Measurements from ENCODE around the gene ITGB3BP. TPM values are rescaled to one million over a fixed set of nuclear protein-coding genes. Genes with fewer than 3 reads are reported as not detected.

ITGB3BP gene
- total and polyA plus RNA-seq, 2 of the 13 experiments (the other 11 are each of a cell fraction or from before 2014, with no cell fraction given) = 19.0 to 46.5 TPM

DNA sequence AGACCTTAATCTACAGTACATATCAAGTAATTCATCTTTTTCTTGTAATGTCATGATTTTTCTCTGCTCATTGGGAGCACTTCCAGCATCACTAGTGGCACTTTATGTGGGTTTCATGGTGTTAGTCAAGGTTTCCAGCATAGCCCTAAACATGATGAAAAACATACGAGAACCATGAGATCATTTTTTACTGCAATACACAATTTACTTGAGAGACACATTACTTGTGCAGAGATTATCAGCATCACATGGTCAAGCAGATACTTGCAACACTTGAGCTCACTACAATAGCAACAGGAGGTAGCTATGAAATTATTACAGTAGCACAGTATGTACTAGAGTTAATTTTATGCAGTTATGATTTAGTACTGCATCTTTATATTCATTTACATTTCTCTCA, 36.4 kb downstream of the ITGB3BP start (continued):
- TF ChIP-seq NR2F2 (IDR thresholded peaks at IDR 0.05; ENCODE audit: borderline replicate concordance, low read depth) = no peak
- TF ChIP-seq SP140L (CRISPR knock-in tag; IDR thresholded peaks at IDR 0.05; ENCODE audit: borderline replicate concordance) = no peak
- no peak for TF ChIP-seq SRSF1 (optimal IDR thresholded peaks at IDR 0.05; ENCODE audit: low read depth, low read length)
- no peak for TF ChIP-seq ZSCAN20 (CRISPR knock-in tag; IDR thresholded peaks at IDR 0.05; ENCODE audit: borderline replicate concordance)

DNA sequence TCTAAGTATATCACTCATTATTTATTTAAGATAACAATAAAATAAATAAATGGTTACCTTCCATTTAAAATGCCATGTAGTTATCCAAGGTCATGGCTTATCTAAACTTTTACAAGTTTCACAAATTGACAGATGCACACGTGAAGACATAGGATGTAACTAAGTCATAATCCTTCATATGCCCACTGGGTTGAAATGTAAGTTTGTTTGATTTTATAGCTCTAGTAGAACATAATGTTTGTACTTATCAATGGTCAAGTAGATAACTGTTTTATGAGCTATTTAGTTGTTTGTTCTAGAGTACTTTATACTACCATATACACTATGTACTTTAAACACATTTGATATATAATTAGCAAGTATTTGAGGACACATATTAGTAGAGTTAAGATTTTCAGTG, 43.0 kb downstream of the ITGB3BP start:
- no TSS peak for BruUV-seq (replicated peaks)
- Histone ChIP-seq H4K20me1 (ENCODE audit: insufficient read depth, low read length) (no peaks in the 10 kb centered on the region), H3K27ac (ENCODE audit: extremely low read length, insufficient read depth, low read length) (no peak overlapping the region), H3K79me2 (ENCODE audit: insufficient read depth, low read length) (no peaks in the 10 kb centered on the region), H3K9me3 (ENCODE audit: low read length) (no peaks in the 10 kb centered on the region), H3K27me3 (ENCODE audit: control insufficient read depth in 1 of 2, insufficient read depth in 2 of 2, low read length in 2 of 2) (no peaks in the 10 kb centered on the region), H2AFZ (ENCODE audit: low read length) (no peak overlapping the region), H3K4me1 (ENCODE audit: insufficient read depth, low read length) (no peaks in the 10 kb centered on the region), H3K4me2 (ENCODE audit: low read depth, low read length) (no peak overlapping the region), H3K4me3 (replicated peaks in 1 of 3; ENCODE audit: insufficient read depth in 1 of 3, low read depth in 2 of 3, low read length in 3 of 3) (no peak overlapping the region), H3K36me3 (replicated peaks in 1 of 2; ENCODE audit: control insufficient read depth in 1 of 2, insufficient read depth in 2 of 2, low read length in 2 of 2) (peaks cover 0 to 3% of the 10 kb centered on the region in 2 experiments; a peak in 1 of 5 replicates), H3K9ac (ENCODE audit: insufficient read depth, low read depth, low read length) (no peak overlapping the region)
- ChIA-PET CTCF (ENCODE audit: low intra/inter-chr PET ratio, low total read pairs) (no interaction called here), POLR2A (no interaction called here)
- ATAC-seq (no peak), DNase-seq (ENCODE audit: low spot score) (no peak), FAIRE-seq (no peak)
- intact Hi-C loops (cut with micrococcal nuclease; ENCODE audit: unreplicated experiment) (no loop called here), in situ Hi-C loops (cut with HindIII; ENCODE audit: extremely low pct_ligation_motif_present, low pct_unique_long_range_greater_than_20kb) (no loop called here)
- WGBS (ENCODE audit: low lambda C conversion rate) = 87% methylated on average over 1 of the region's 1 CpG
- TF ChIP-seq, protein P1, sequence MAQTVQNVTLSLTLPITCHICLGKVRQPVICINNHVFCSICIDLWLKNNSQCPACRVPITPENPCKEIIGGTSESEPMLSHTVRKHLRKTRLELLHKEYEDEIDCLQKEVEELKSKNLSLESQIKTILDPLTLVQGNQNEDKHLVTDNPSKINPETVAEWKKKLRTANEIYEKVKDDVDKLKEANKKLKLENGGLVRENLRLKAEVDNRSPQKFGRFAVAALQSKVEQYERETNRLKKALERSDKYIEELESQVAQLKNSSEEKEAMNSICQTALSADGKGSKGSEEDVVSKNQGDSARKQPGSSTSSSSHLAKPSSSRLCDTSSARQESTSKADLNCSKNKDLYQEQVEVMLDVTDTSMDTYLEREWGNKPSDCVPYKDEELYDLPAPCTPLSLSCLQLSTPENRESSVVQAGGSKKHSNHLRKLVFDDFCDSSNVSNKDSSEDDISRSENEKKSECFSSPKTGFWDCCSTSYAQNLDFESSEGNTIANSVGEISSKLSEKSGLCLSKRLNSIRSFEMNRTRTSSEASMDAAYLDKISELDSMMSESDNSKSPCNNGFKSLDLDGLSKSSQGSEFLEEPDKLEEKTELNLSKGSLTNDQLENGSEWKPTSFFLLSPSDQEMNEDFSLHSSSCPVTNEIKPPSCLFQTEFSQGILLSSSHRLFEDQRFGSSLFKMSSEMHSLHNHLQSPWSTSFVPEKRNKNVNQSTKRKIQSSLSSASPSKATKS (CRISPR knock-in tag; IDR thresholded peaks at IDR 0.05) = no peak
- TF ChIP-seq ESRRA (CRISPR knock-in tag; IDR thresholded peaks at IDR 0.05; ENCODE audit: low read depth) (no peak), SIN3A (IDR thresholded peaks at IDR 0.05; ENCODE audit: borderline replicate concordance, low read depth, low read length) (no peak), HNF4G (IDR thresholded peaks at IDR 0.05; ENCODE audit: borderline replicate concordance, low read depth, low read length) (no peak), HNF4G (CRISPR knock-in tag; IDR thresholded peaks at IDR 0.05; ENCODE audit: borderline replicate concordance, low read depth) (no peak), SRSF9 (IDR thresholded peaks at IDR 0.05; ENCODE audit: borderline replicate concordance, insufficient read depth, low read depth, low read length, poor library complexity, severe bottlenecking) (no peak), FLYWCH1 (CRISPR knock-in tag; IDR thresholded peaks at IDR 0.05) (no peak), ZNF207 (IDR thresholded peaks at IDR 0.05; ENCODE audit: borderline replicate concordance) (no peak)
- TF ChIP-seq, protein P2, sequence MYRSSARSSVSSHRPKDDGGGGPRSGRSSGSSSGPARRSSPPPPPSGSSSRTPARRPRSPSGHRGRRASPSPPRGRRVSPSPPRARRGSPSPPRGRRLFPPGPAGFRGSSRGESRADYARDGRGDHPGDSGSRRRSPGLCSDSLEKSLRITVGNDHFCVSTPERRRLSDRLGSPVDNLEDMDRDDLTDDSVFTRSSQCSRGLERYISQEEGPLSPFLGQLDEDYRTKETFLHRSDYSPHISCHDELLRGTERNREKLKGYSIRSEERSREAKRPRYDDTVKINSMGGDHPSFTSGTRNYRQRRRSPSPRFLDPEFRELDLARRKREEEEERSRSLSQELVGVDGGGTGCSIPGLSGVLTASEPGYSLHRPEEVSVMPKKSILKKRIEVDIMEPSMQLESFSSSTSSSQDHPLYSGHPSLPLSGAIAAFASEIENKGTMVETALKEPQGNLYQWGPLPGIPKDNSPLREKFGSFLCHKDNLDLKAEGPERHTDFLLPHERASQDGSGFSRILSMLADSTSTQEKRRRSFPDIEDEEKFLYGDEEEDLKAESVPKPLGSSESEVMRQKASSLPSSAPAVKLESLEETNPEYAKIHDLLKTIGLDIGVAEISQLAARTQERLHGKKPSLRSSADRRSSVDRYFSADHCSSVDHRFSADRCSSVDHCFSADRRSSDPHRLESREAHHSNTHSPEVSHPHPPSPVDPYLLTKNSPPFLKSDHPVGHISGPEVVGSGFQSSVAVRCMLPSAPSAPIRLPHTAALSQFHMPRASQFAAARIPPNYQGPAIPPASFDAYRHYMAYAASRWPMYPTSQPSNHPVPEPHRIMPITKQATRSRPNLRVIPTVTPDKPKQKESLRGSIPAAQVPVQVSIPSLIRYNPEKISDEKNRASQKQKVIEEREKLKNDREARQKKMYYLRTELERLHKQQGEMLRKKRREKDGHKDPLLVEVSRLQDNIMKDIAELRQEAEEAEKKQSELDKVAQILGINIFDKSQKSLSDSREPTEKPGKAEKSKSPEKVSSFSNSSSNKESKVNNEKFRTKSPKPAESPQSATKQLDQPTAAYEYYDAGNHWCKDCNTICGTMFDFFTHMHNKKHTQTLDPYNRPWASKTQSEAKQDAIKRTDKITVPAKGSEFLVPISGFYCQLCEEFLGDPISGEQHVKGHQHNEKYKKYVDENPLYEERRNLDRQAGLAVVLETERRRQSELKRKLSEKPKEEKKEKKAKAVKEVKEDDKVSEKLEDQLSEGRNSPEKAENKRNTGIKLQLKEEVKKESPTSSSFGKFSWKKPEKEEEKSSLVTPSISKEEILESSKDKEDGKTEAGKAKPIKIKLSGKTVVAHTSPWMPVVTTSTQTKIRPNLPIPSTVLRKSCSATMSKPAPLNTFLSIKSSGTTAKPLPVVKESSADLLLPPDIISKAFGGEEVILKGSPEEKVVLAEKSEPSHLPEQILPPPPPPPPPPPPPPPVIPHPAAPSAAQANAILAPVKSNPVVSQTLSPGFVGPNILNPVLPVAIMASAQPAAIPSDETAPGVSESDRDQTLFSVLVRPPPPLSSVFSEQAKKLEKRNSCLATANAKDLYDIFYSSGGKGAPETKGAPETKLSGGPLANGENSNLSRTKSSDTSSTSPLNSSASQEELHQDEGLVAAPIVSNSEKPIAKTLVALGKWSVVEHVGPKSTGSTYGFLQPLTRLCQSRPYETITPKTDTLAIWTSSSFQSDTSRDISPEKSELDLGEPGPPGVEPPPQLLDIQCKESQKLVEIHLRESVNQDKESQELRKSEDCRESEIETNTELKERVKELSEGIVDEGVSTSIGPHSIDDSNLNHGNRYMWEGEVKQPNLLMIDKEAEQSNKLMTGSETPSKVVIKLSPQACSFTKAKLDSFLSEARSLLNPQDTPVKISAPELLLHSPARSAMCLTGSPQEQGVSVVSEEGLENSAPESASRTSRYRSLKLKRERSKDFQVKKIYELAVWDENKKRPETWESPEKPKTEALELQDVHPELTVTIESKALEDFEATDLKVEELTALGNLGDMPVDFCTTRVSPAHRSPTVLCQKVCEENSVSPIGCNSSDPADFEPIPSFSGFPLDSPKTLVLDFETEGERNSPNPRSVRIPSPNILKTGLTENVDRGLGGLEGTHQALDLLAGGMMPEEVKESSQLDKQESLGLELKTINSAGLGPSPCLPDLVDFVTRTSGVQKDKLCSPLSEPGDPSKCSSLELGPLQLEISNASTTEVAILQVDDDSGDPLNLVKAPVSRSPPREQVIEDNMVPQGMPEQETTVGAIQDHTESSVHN (CRISPR knock-in tag; IDR thresholded peaks at IDR 0.05) = no peak
